ENCODE results near the gene EIF2S1.

The EIF2S1 gene

GRCh38 chr14:67416810-67417209 lies 56.7 kb downstream of the EIF2S1 start:
- TF ChIP-seq CTCF (IDR thresholded peaks at IDR 0.05; ENCODE audit: low read depth, low read length, missing control alignments) = no peak
- in situ Hi-C loops (cut with HindIII; ENCODE audit: low sequenced_read_pairs) = loop anchor here (5.0 kb wide), 1 partner anchor 105 kb away; no protein-coding TSS in a partner anchor
- no peak overlapping the region for H3K4me3 ChIP-seq (ENCODE audit: low read depth, low read length)
- no peak for DNase-seq (ENCODE audit: low read depth)

GRCh38 chr14:67417633-67418032 lies 57.5 kb downstream of the EIF2S1 start:
- no peak for DNase-seq (ENCODE audit: low read depth)
- TF ChIP-seq CTCF (IDR thresholded peaks at IDR 0.05; ENCODE audit: low read depth, low read length, missing control alignments) = no peak
- no peak overlapping the region for H3K4me3 ChIP-seq (ENCODE audit: low read depth, low read length)
- in situ Hi-C loops (cut with HindIII; ENCODE audit: low sequenced_read_pairs) = loop anchor here (5.0 kb wide), 1 partner anchor 105 kb away; no protein-coding TSS in a partner anchor

GRCh38 chr14:67418401-67419191 lies 58.5 kb downstream of the EIF2S1 start:
- TF ChIP-seq CTCF (IDR thresholded peaks at IDR 0.05; ENCODE audit: low read depth, low read length, missing control alignments) = no peak
- no peak for DNase-seq (ENCODE audit: low read depth)
- H3K4me3 ChIP-seq (ENCODE audit: low read depth, low read length) = no peak overlapping the region
- in situ Hi-C loops (cut with HindIII; ENCODE audit: low sequenced_read_pairs) = loop anchor here (5.0 kb wide), 1 partner anchor 104 kb away; no protein-coding TSS in a partner anchor

GRCh38 chr14:67420102-67420739 lies 60.1 kb downstream of the EIF2S1 start:
- in situ Hi-C loops (cut with HindIII; ENCODE audit: low sequenced_read_pairs) = no loop called here
- peak; percentile 27 for TF ChIP-seq CTCF (IDR thresholded peaks at IDR 0.05; ENCODE audit: low read depth, low read length, missing control alignments)
- DNase-seq (ENCODE audit: low read depth) = no peak
- no peak overlapping the region for H3K4me3 ChIP-seq (ENCODE audit: low read depth, low read length)

DNA sequence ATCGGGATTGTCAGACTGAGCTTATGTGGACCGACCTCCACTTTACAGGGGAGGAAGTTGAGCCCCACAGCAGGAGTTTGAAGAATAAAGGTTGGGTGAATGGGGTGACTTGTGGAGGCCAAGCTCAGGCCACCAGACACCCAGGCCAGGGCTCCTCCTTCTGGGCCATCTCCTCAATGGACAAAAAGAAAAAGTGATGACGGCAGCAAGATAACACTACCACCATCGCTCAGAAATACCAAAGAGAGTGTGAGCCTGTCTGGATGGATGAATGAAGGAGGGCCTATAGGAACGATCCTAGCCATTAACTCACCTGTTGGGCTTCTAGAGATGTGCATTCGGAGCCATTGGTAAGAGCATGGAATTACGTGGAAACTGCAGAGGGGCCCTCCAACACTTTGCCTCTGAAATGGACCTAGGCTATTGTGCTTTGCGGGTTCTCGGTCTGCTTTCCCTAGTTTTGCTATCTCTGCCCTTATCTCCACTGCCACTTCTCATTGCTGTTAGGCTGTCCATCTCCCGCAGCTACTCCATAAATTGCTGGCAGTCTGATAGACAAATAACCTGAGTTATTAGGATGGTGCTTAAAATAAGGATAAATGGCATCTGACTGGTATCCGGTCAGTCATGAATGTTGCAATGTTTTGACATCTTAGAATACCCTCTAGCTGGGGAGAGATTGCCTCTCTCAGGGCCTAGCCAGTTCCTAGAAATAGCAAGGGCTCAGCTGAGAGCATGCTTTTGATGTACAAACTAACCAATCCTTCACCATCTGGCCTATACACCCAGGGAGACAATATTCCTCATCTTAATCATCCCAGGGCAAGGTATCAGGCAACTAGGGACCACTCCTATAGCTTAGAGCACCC lies 61.5 kb downstream of the EIF2S1 start:
- in situ Hi-C loops (cut with HindIII; ENCODE audit: low sequenced_read_pairs) = no loop called here
- no peak for DNase-seq (ENCODE audit: low read depth)
- TF ChIP-seq CTCF (IDR thresholded peaks at IDR 0.05; ENCODE audit: low read depth, low read length, missing control alignments) = no peak
- H3K4me3 ChIP-seq (ENCODE audit: low read depth, low read length) = no peak overlapping the region

DNA sequence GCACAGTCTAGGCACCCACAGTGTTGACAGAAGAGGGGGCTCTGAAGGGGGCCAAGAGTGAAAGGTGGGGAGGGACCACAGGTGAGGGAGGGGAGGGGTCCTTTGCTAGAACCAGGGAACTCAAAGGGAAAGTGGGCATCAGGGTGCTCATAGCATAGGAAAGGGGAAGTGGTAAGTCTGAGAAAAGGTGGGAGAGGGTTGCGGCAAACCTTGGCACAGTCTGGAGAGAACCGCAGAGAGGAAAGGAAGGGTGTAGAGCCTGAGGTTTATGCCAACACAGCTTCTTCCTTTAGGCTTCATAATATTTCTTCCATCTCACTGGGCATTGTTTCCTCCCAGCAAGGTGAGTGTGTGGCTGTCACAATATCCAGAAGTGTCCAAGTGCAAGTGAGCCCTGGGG lies 63.3 kb downstream of the EIF2S1 start:
- in situ Hi-C loops (cut with HindIII; ENCODE audit: low sequenced_read_pairs) = no loop called here
- no peak for TF ChIP-seq CTCF (IDR thresholded peaks at IDR 0.05; ENCODE audit: low read depth, low read length, missing control alignments)
- no peak for DNase-seq (ENCODE audit: low read depth)
- no peak overlapping the region for H3K4me3 ChIP-seq (ENCODE audit: low read depth, low read length)
